ENCODE data around the gene GPLD1.

Gene GPLD1

GRCh38 chr6:24477070-24477469 is 12.3 kb downstream of the GPLD1 start:
- no peaks in the 10 kb centered on the region for H3K27me3 Mint-ChIP-seq (ENCODE audit: low read depth)
- no peak overlapping the region for H3K4me3 Mint-ChIP-seq
- peaks cover 6% of the 10 kb centered on the region for H3K9me3 Mint-ChIP-seq
- H3K4me1 Mint-ChIP-seq = no peaks in the 10 kb centered on the region
- H3K36me3 Mint-ChIP-seq (ENCODE audit: low read depth) = peaks cover 8% of the 10 kb centered on the region
- H3K27ac Mint-ChIP-seq = no peak overlapping the region
- no peak for TF ChIP-seq CTCF (IDR thresholded peaks at IDR 0.05; ENCODE audit: unreplicated experiment in 3 of 3)

- no peak for TF ChIP-seq CTCF (IDR thresholded peaks at IDR 0.05; ENCODE audit: unreplicated experiment in 3 of 3)
- Mint-ChIP-seq H3K4me1 (no peaks in the 10 kb centered on the region), H3K27ac (no peak overlapping the region), H3K27me3 (ENCODE audit: low read depth) (no peaks in the 10 kb centered on the region), H3K36me3 (ENCODE audit: low read depth) (peaks cover 8% of the 10 kb centered on the region), H3K4me3 (no peak overlapping the region), H3K9me3 (peaks cover 6% of the 10 kb centered on the region)
These were observed 12.7 kb downstream of the GPLD1 start for GRCh38 chr6:24476631-24477030.

- Mint-ChIP-seq H3K27me3 (ENCODE audit: low read depth) (no peaks in the 10 kb centered on the region), H3K4me1 (no peaks in the 10 kb centered on the region), H3K9me3 (no peaks in the 10 kb centered on the region), H3K36me3 (ENCODE audit: low read depth) (no peaks in the 10 kb centered on the region), H3K27ac (no peak overlapping the region), H3K4me3 (no peak overlapping the region)
- no peak for TF ChIP-seq CTCF (IDR thresholded peaks at IDR 0.05; ENCODE audit: unreplicated experiment in 3 of 3)
These were observed 17.2 kb downstream of the GPLD1 start for GRCh38 chr6:24472181-24472580.

GRCh38 chr6:24469811-24470210 is 19.6 kb downstream of the GPLD1 start:
- H3K27me3 Mint-ChIP-seq (ENCODE audit: low read depth) = no peaks in the 10 kb centered on the region
- H3K27ac Mint-ChIP-seq = no peak overlapping the region
- H3K4me3 Mint-ChIP-seq = no peak overlapping the region
- H3K4me1 Mint-ChIP-seq = no peaks in the 10 kb centered on the region
- H3K36me3 Mint-ChIP-seq (ENCODE audit: low read depth) = no peaks in the 10 kb centered on the region
- TF ChIP-seq CTCF (IDR thresholded peaks at IDR 0.05; ENCODE audit: unreplicated experiment in 3 of 3) = no peak
- no peaks in the 10 kb centered on the region for H3K9me3 Mint-ChIP-seq

GRCh38 chr6:24464253-24465038 is 24.9 kb downstream of the GPLD1 start:
- Mint-ChIP-seq H3K27ac (no peak overlapping the region), H3K36me3 (ENCODE audit: low read depth) (no peaks in the 10 kb centered on the region), H3K4me3 (no peak overlapping the region), H3K9me3 (no peaks in the 10 kb centered on the region), H3K27me3 (ENCODE audit: low read depth) (no peaks in the 10 kb centered on the region), H3K4me1 (no peaks in the 10 kb centered on the region)
- TF ChIP-seq CTCF (IDR thresholded peaks at IDR 0.05; ENCODE audit: unreplicated experiment in 3 of 3) = no peak

GRCh38 chr6:24460966-24461365 is 28.4 kb downstream of the GPLD1 start:
- Mint-ChIP-seq H3K4me3 (no peak overlapping the region), H3K9me3 (no peaks in the 10 kb centered on the region), H3K27ac (no peak overlapping the region), H3K36me3 (ENCODE audit: low read depth) (no peaks in the 10 kb centered on the region), H3K27me3 (ENCODE audit: low read depth) (no peaks in the 10 kb centered on the region), H3K4me1 (no peaks in the 10 kb centered on the region)
- TF ChIP-seq CTCF (IDR thresholded peaks at IDR 0.05; ENCODE audit: unreplicated experiment in 3 of 3) = no peak
